GM12873 (cell line): Measurements from ENCODE around the gene AKIRIN2.

ENCODE experiments used
- TF ChIP-seq, protein P1 (sequence below): IDR thresholded peaks from 2 replicates; pipeline ENCODE4 v1.5.1; 2012; ENCODE audit warnings: low read depth, mild to moderate bottlenecking, moderate library complexity, low read length, control low read depth; ENCODE audit not compliant: insufficient read depth; ENCODE audit errors: missing control alignments

AKIRIN2 gene

GRCh38 chr6:87714093-87714842 is 12.2 kb upstream of the AKIRIN2 start:
- TF ChIP-seq, protein P1, sequence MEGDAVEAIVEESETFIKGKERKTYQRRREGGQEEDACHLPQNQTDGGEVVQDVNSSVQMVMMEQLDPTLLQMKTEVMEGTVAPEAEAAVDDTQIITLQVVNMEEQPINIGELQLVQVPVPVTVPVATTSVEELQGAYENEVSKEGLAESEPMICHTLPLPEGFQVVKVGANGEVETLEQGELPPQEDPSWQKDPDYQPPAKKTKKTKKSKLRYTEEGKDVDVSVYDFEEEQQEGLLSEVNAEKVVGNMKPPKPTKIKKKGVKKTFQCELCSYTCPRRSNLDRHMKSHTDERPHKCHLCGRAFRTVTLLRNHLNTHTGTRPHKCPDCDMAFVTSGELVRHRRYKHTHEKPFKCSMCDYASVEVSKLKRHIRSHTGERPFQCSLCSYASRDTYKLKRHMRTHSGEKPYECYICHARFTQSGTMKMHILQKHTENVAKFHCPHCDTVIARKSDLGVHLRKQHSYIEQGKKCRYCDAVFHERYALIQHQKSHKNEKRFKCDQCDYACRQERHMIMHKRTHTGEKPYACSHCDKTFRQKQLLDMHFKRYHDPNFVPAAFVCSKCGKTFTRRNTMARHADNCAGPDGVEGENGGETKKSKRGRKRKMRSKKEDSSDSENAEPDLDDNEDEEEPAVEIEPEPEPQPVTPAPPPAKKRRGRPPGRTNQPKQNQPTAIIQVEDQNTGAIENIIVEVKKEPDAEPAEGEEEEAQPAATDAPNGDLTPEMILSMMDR, result no peak

- TF ChIP-seq, protein P1, result no peak
Observed at GRCh38 chr6:87710090-87710489, 8.1 kb upstream of the AKIRIN2 start.

DNA sequence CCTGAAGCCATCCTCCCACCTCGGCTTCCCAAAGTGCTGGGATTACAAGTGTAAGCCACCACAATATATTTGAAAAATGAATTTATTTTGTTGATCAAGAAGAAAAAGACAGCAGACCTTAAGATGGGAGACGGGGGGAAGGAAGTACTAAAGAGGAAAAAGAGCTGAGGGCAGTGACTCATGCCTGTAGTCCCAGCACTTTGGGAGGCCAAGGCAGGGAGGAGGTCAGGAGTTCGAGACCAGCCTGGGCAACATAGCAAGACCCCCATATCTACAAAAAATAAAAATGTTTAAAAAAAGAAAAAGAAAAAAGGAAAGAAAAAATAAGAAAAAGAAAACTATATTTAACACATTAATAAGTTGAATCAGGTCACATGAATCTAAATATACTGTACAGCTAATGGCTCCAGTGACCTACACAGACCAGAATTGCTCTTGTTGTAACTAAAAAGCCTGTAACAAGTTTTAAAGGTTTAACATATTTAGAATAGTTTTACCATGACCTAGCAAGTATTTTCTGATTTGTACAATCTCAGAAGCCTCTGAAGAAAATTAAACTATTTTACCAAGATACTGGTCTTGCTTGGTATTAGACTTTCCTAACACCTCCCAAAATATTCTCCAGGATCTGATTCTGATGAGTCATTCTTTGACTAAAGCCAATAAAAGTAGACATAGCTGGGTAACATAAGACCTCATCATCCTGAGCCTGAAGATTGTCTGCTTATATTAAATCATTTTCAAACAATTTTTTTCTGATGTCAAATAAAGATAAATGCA is 4.3 kb upstream of the AKIRIN2 start:
- TF ChIP-seq, protein P1, result no peak

DNA sequence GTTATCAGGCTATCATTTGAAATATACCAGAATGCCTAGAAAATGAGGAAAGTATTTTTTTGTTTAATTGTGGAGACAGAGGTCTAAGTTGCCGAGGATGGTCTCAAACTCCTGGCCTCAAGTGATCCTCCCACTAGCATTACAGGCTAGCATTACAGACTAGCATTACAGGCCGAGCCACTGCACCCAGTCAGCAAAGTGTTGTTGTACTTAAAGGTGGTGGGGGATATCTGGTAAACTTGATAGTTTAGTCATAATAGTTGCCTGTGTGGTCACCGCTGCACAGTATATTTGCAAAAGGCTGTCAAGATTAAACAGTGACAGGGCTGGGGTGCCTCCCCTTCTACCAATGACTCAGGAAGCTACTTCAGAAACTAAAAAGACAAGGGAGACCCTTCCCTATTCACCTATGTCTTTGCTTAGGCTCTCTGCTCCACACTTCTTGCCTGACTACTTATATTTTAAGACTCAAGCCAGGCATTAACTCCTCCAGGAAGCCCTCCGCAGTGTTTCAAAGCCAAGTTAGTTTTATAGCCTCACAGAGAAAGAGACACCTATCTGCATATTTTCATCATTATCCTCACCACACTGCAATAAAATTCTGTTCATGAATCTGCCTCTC is 3.1 kb upstream of the AKIRIN2 start:
- TF ChIP-seq, protein P1, result no peak

- TF ChIP-seq, protein P1, result no peak
Observed at GRCh38 chr6:87702589-87702945, 534 bp upstream of the AKIRIN2 start.

DNA sequence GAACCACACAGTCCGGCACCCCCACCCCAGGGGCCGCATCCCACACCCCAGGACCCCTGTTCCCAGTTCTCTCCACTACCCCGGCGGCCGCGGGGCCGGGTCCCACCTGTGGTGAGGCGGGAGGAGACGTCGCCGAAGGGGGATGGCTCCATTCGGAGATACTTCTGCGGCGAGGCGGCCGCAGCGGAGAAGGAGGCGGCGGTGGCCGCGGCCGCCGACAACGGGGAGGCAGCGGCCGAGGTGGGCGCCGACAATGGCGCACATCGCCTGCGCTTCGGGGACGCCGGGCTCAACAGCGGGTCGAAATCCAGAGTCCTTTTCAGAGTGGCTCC is 723 bp downstream of the AKIRIN2 start:
- TF ChIP-seq, protein P1, result no peak
